ENCODE measurements around the gene STRBP.
"Not testable (repeated sequence)": the region's sequence is repeated elsewhere in the genome, so short reads cannot be mapped to it uniquely, and the experiment has no call there.

The STRBP gene

DNA sequence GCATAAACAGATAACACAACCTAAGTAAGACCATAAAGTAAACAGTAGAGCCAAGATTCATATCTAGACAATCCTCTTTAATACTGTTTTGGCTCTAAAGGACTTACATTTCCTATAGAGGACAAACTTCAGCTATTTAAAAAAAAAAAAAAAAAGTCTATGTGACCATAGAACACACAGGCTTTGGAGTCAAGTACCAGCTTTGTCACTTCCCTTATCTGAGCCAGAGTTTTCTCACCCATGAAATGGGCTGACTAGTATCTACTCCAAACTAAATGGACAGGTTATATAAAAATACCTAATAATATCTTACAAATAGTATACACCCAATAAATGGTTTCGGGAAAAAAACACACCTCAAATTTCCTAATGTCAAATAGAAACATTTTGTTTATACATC lies 81.3 kb downstream of the STRBP start:
- no peak for DNase-seq

GRCh38 chr9:123186029-123186428 lies 82.4 kb downstream of the STRBP start:
- DNase-seq = not testable (repeated sequence)

GRCh38 chr9:123176949-123177348 lies 91.4 kb downstream of the STRBP start:
- DNase-seq = no peak

- no peak for DNase-seq
Measured at GRCh38 chr9:123175854-123176629, 92.3 kb downstream of the STRBP start.

GRCh38 chr9:123174887-123175518 lies 93.4 kb downstream of the STRBP start:
- DNase-seq = no peak

GRCh38 chr9:123174079-123174478 lies 94.3 kb downstream of the STRBP start:
- DNase-seq = no peak

DNA sequence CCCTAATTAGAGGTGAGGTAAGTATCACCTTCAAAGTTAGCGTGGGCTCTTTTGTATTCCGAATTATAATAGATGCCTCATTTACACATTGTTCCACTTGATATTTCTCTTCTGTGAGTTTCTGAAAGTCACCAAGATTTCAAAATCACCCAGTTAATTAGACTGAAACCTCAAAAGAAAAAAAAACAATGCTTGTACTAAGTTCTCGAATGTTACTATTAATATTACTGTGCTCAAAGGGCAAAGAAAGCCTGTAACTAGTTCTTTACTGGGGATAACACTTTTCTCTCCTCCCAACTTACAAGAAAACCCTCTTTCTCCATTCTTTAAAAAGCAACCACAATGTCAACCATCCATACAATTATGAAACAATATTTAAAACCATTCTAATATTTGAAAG lies 98.5 kb downstream of the STRBP start:
- no peak for DNase-seq

GRCh38 chr9:123168586-123168985 lies 99.8 kb downstream of the STRBP start:
- peak; percentile 3 for DNase-seq

- no peak for DNase-seq
Measured at GRCh38 chr9:123167474-123167873, 100.9 kb downstream of the STRBP start.

GRCh38 chr9:123165813-123166212 lies 102.6 kb downstream of the STRBP start:
- no peak for DNase-seq

- no peak for DNase-seq
Measured at GRCh38 chr9:123164285-123164684, 104.1 kb downstream of the STRBP start.

GRCh38 chr9:123162791-123163345 lies 105.5 kb downstream of the STRBP start:
- DNase-seq = no peak

DNA sequence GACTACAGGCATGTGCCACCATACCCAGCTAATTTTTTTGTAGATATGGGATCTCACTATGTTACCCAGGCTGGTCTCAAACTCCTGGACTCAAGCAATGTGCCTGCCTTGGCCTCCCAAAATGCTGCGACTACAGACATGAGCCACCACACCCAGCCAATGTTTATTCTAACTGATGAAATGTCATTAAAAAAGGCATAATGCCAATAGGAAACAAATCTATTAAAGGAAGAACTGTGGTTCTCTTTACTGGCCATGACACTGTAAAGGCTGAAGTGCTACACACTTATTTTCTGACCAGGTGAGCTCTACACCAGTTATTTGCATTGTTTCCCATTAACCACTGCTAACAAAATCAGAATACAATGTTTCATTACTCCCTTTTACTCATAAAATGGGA lies 106.0 kb downstream of the STRBP start:
- no peak for DNase-seq

DNA sequence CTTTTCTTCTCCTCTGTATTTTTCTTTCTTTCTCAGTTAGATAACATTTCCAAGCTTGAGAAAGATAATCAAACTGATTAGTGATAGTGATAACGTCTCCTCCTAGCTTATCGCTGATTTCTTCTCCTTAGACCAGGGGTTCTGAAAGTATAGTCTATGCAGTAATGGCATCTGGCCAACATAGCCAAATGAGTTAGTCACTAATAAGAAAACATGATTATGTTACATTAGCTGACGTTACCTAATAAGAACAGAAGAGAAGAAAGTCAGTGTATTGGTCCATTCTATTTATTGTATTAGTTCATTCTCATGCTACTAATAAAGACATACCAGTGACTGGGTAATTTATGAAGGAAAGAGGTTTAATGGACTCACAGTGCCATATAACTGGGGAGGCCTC lies 111.2 kb downstream of the STRBP start:
- no peak for DNase-seq

- DNase-seq = no peak
Measured at GRCh38 chr9:123150708-123151503, 117.5 kb downstream of the STRBP start.

- DNase-seq = no peak
Measured at GRCh38 chr9:123149067-123149466, 119.3 kb downstream of the STRBP start.

GRCh38 chr9:123138163-123138562 lies 130.2 kb downstream of the STRBP start:
- no peak for DNase-seq

DNA sequence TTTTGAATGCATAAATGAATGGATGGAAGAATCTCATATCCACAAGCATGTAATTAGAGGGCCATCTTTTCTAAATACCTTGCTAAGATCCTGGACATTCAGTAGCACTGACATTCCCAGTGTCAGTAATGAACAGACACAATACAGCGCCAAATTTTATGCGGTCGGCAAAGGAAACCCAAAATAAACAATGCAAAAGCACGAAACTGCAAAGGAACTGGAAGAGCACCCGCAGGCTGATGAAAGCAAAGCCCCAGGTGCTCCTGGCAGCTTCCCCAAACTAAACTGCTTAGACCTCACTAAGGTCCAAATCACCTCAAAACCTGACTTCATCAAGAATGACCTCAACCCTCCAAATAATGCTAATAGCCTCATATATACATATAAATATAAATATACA lies 133.0 kb downstream of the STRBP start:
- no peak for DNase-seq

DNA sequence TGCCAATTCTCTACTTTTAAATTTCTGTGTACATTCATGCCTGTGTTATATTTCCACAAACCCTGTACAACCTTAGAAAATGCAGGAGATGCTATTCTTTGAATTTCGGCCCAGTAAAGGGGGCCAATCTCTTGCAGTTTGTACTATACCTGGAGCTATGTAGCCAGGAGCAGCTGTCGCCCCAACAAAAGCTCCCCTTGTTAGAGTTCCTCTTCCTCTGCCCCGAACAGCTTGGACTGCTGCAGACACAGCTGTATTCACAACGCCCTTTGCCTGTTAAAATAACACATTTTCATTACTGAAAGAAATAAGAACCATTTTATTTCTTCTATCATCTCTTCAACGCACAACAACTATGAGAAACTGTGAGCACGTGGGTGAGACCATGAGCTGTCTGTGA lies 135.7 kb downstream of the STRBP start:
- DNase-seq = no peak

GRCh38 chr9:123131993-123132392 lies 136.4 kb downstream of the STRBP start:
- no peak for DNase-seq

DNA sequence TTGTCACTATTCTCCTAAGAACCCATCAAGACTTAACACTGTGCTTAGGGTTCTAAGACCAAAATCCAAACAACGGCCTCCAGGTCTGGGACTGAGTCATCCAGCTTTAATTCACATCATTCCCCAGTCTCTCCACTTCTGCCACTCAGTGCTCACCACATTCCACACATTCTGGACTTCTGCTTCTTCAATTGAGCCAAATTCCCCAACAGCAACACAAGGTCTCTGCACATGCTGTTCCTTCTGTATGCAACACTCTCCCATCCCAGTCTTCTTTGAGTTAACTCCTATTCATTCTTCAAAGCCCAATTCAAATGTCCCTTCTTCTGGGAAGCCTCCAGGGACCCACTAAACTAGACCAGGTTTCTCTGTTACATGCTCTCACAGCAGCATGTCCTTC lies 137.1 kb downstream of the STRBP start:
- DNase-seq = no peak

- DNase-seq = no peak
Measured at GRCh38 chr9:123129423-123129822, 139.0 kb downstream of the STRBP start.

DNA sequence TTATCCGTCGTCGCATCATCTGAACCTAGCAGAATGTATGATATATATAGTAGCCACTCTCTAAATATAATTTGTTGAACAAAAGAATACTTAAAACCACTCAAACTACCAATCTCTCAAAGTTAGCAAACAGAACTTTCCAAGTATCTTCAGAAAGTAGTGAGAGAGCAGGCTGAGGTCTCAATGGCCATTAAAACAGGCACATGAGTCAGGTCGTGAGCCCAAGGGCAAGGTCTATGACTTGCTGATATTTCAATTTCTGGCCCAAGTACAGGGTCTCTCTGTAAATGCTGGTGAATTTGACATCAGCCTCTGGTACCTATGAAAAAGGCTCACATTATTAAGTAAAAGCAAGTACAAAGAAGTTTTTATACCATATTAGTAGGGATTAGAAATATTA lies 139.8 kb downstream of the STRBP start:
- no peak for DNase-seq
